Loucy (cell line): Measurements from ENCODE around the gene PEX12.

ENCODE experiments used
- H2AFZ ChIP-seq: fragments of 200-600 bp; sonication (generic); 2 replicates; pipeline ENCODE4 v1.6.0; 2016; ENCODE audit warnings: antibody characterized with exemption, mild to moderate bottlenecking, low read length, moderate library complexity
- H3F3A ChIP-seq: fragments of 200-600 bp; 2 replicates; pipeline ENCODE4 v1.6.0; 2016; ENCODE audit warnings: antibody characterized with exemption, low read depth, mild to moderate bottlenecking
- H3K27me3 ChIP-seq: fragments of 200-600 bp; sonication (generic); 2 replicates; pipeline ENCODE4 v1.6.1; 2014; ENCODE audit warnings: low read length, mild to moderate bottlenecking; ENCODE audit not compliant: insufficient read depth, poor library complexity, severe bottlenecking
- H3K36me3 ChIP-seq: fragments of 200-600 bp; sonication (generic); 2 replicates; pipeline ENCODE4 v1.6.1; 2016; ENCODE audit warnings: low read length; ENCODE audit not compliant: insufficient read depth
- H3K4me1 ChIP-seq: fragments of 200-600 bp; sonication (generic); 2 replicates; pipeline ENCODE4 v1.5.1; 2014; ENCODE audit warnings: low read length, mild to moderate bottlenecking; ENCODE audit not compliant: insufficient read depth, poor library complexity, severe bottlenecking
- H3K4me2 ChIP-seq: fragments of 200-600 bp; sonication (generic); 2 replicates; pipeline ENCODE4 v1.6.0; 2014; ENCODE audit warnings: antibody characterized with exemption, low read length, low read depth, mild to moderate bottlenecking; ENCODE audit not compliant: poor library complexity, severe bottlenecking
- H3K4me3 ChIP-seq: fragments of 200-600 bp; sonication (generic); 2 replicates; pipeline ENCODE4 v1.5.1; 2014; ENCODE audit warnings: low read length, mild to moderate bottlenecking, mixed read lengths; ENCODE audit not compliant: poor library complexity, severe bottlenecking
- H3K79me2 ChIP-seq: fragments of 200-600 bp; sonication (generic); 2 replicates; pipeline ENCODE4 v1.6.1; 2014; ENCODE audit warnings: low read length; ENCODE audit not compliant: insufficient read depth
- H3K9ac ChIP-seq: fragments of 200-600 bp; sonication (generic); 2 replicates; pipeline ENCODE4 v1.6.0; 2014; ENCODE audit warnings: mild to moderate bottlenecking, low read depth, low read length, moderate library complexity; ENCODE audit not compliant: poor library complexity, severe bottlenecking
- H3K9me2 ChIP-seq: fragments of 200-600 bp; sonication (generic); replicated peaks from 2 replicates; pipeline ENCODE4 v1.6.1; 2016; ENCODE audit warnings: low read depth, low read length, mixed read lengths
- H3K9me3 ChIP-seq: fragments of 200-600 bp; sonication (generic); 2 replicates; pipeline ENCODE4 v1.6.1; 2014; ENCODE audit warnings: mild to moderate bottlenecking, antibody characterized with exemption, low read length, low read depth; ENCODE audit not compliant: insufficient read depth
- H4K20me1 ChIP-seq: fragments of 200-600 bp; sonication (generic); 2 replicates; pipeline ENCODE4 v1.6.0; 2014; ENCODE audit warnings: antibody characterized with exemption, low read length, mild to moderate bottlenecking; ENCODE audit not compliant: insufficient read depth, poor library complexity, severe bottlenecking
- CTCF ChIP-seq: fragments of 200-600 bp; sonication (generic); conservative IDR thresholded peaks from 2 replicates; pipeline ENCODE4 v1.5.1; 2014; ENCODE audit warnings: mild to moderate bottlenecking, antibody characterized with exemption, low read length
- EZH2phosphoT487 ChIP-seq: fragments of 200-600 bp; IDR thresholded peaks from 2 replicates; pipeline ENCODE4 v1.6.1; 2018; ENCODE audit warnings: antibody characterized with exemption, mild to moderate bottlenecking, moderate library complexity, borderline replicate concordance

PEX12 gene

GRCh38 chr17:35587074-35587961 is 8.9 kb upstream of the PEX12 start, which contains the start of gene AP2B1:
Gene AP2B1, plus strand, starts transcription at chr17:35587322. Its CDS starts 6,709 bp downstream, at chr17:35594031.
- no peaks in the 10 kb centered on the region for H3F3A ChIP-seq
- H3K9me2 ChIP-seq = no peaks in the 10 kb centered on the region
- H3K4me2 ChIP-seq = peak within 1 kb of the TSS; percentile 69
- H3K36me3 ChIP-seq = no peaks in the 10 kb centered on the region
- H3K4me3 ChIP-seq = peak within 1 kb of the TSS; percentile 94
- peaks cover 28% of the 10 kb centered on the region for H4K20me1 ChIP-seq
- no peaks in the 10 kb centered on the region for H3K9me3 ChIP-seq
- no peak for TF ChIP-seq CTCF
- TF ChIP-seq EZH2phosphoT487 = no peak
- peaks cover 5% of the 10 kb centered on the region for H3K27me3 ChIP-seq
- peak within 1 kb of the TSS; percentile 86 for H3K9ac ChIP-seq
- H3K79me2 ChIP-seq = peaks cover 48% of the 10 kb centered on the region
- H3K4me1 ChIP-seq = peaks cover 31% of the 10 kb centered on the region
- H2AFZ ChIP-seq = peak within 1 kb of the TSS; percentile 94

- H4K20me1 ChIP-seq = peaks cover 28% of the 10 kb centered on the region
- H3K4me2 ChIP-seq = peak overlapping the region; percentile 69
- H3K79me2 ChIP-seq = peaks cover 42% of the 10 kb centered on the region
- peak overlapping the region; percentile 94 for H3K4me3 ChIP-seq
- no peaks in the 10 kb centered on the region for H3K9me2 ChIP-seq
- peak overlapping the region; percentile 94 for H2AFZ ChIP-seq
- H3F3A ChIP-seq = no peaks in the 10 kb centered on the region
- no peak for TF ChIP-seq EZH2phosphoT487
- TF ChIP-seq CTCF = no peak
- peaks cover 5% of the 10 kb centered on the region for H3K27me3 ChIP-seq
- H3K9me3 ChIP-seq = no peaks in the 10 kb centered on the region
- H3K9ac ChIP-seq = peak overlapping the region; percentile 86
- H3K36me3 ChIP-seq = no peaks in the 10 kb centered on the region
- peaks cover 27% of the 10 kb centered on the region for H3K4me1 ChIP-seq
These were observed 8.2 kb upstream of the PEX12 start for GRCh38 chr17:35586569-35587073.

- H4K20me1 ChIP-seq = peaks cover 10% of the 10 kb centered on the region
- no peaks in the 10 kb centered on the region for H3K9me3 ChIP-seq
- H3K4me2 ChIP-seq = no peak overlapping the region
- peaks cover 22% of the 10 kb centered on the region for H3K79me2 ChIP-seq
- H3K9ac ChIP-seq = no peak overlapping the region
- TF ChIP-seq CTCF (no peak), EZH2phosphoT487 (no peak)
- peaks cover 18% of the 10 kb centered on the region for H3K4me1 ChIP-seq
- no peaks in the 10 kb centered on the region for H3K36me3 ChIP-seq
- no peaks in the 10 kb centered on the region for H3F3A ChIP-seq
- H2AFZ ChIP-seq = no peak overlapping the region
- H3K27me3 ChIP-seq = peaks cover 5% of the 10 kb centered on the region
- no peak overlapping the region for H3K4me3 ChIP-seq
- H3K9me2 ChIP-seq = no peaks in the 10 kb centered on the region
These were observed 5.7 kb upstream of the PEX12 start for GRCh38 chr17:35584061-35584460.
